ENCODE measurements around the gene ZNF512.

- TF ChIP-seq YY1 (IDR thresholded peaks at IDR 0.05; ENCODE audit: insufficient read depth, insufficient read length) (no peak), SUZ12 (IDR thresholded peaks at IDR 0.05; ENCODE audit: extremely low read depth, insufficient read depth, insufficient read length) (no peak)
Measured at GRCh38 chr2:27584597-27584996, 1.8 kb downstream of the ZNF512 start.
